Endodermal cell (in vitro differentiated cells): Measurements from ENCODE around the gene DVL1. TPM values are rescaled to one million over a fixed set of nuclear protein-coding genes. Genes with fewer than 3 reads are reported as not detected.

Source experiments
- DNase-seq: peaks from one replicate; pipeline ENCODE4 v3.0.0-alpha.2; 2017
- H3K27ac ChIP-seq: 2 replicates; pipeline ENCODE4 v1.5.1; 2013; ENCODE audit warnings: mild to moderate bottlenecking, low read depth, low read length, moderate library complexity
- H3K27me3 ChIP-seq: 2 replicates; pipeline ENCODE4 v1.6.1; 2013; ENCODE audit warnings: mild to moderate bottlenecking, low read length, moderate library complexity; ENCODE audit not compliant: insufficient read depth, control insufficient read depth, poor library complexity, severe bottlenecking
- H3K36me3 ChIP-seq: 2 replicates; pipeline ENCODE4 v1.7.0; 2013; ENCODE audit warnings: mild to moderate bottlenecking, low read length, moderate library complexity; ENCODE audit not compliant: control insufficient read depth, insufficient read depth
- H3K4me1 ChIP-seq: one replicate; pipeline ENCODE4 v1.7.0; 2013; ENCODE audit warnings: low read length; ENCODE audit not compliant: control insufficient read depth, insufficient read depth
- H3K4me3 ChIP-seq: 2 replicates; pipeline ENCODE4 v1.5.1; 2013; ENCODE audit warnings: mild to moderate bottlenecking, low read length, moderate library complexity
- H3K9ac ChIP-seq: 2 replicates; pipeline ENCODE4 v1.6.1; 2013; ENCODE audit warnings: mild to moderate bottlenecking, low read length, moderate library complexity; ENCODE audit not compliant: poor library complexity, severe bottlenecking; ENCODE audit errors: extremely low read depth
- H3K9me3 ChIP-seq: 2 replicates; pipeline ENCODE4 v1.6.1; 2013; ENCODE audit warnings: mild to moderate bottlenecking, low read length, moderate library complexity; ENCODE audit not compliant: control insufficient read depth
- H3K27ac Mint-ChIP-seq: 2 replicates; pipeline ENCODE4 v1.8.0; 2020; ENCODE audit warnings: mixed read lengths
- H3K27me3 Mint-ChIP-seq: 2 replicates; pipeline ENCODE4 v1.8.0; 2021; ENCODE audit warnings: mild to moderate bottlenecking, mixed read lengths; ENCODE audit not compliant: insufficient read depth
- H3K36me3 Mint-ChIP-seq: 2 replicates; pipeline ENCODE4 v1.8.0; 2020; ENCODE audit warnings: low read depth, mixed read lengths
- H3K4me1 Mint-ChIP-seq: 2 replicates; pipeline ENCODE4 v1.8.0; 2020; ENCODE audit warnings: mixed read lengths
- H3K4me3 Mint-ChIP-seq: 2 replicates; pipeline ENCODE4 v1.8.0; 2020; ENCODE audit warnings: mild to moderate bottlenecking, moderate library complexity, mixed read lengths
- H3K9me3 Mint-ChIP-seq: 2 replicates; pipeline ENCODE4 v1.8.0; 2020; ENCODE audit warnings: mild to moderate bottlenecking, mixed read lengths
- WGBS, 2 experiments: methylation state at CpG; one replicate each; pipeline versions ENCODE4 v1.1.5 to v1.1.7; 2013; ENCODE audit warnings: missing lambda C conversion rate in 2 of 2, mixed read lengths in 1 of 2; ENCODE audit not compliant: insufficient coverage in 1 of 2, insufficient read length in 1 of 2; 5-methylcytosine and 5-hydroxymethylcytosine counted together
- long read RNA-seq, 4 experiments: library from polyadenylated mRNA in 2 of 4; library from RNA in 1 of 4; library from capped mRNA in 1 of 4; stranded (forward) in 3 of 4; unstranded in 1 of 4; transcript quantifications; one replicate each; pipeline ENCODE4 v2.0.0, GENCODE V29; 2020 to 2021; ENCODE audit warnings: inconsistent platforms in 1 of 4
- polyA plus RNA-seq, 2 experiments: library from polyadenylated mRNA; stranded (reverse); fragments of 50-300 nt; gene quantifications; one replicate each; pipeline ENCODE4 v1.2.3, GENCODE V29; 2013
- total RNA-seq, 2 donors: library from RNA; stranded (reverse); fragmentation: NEBNext Ultra II Directional in 1 of 2; extraction: Animal tissue kit (Norgen Biotek cat#: 25700) in 1 of 2; gene quantifications; 2 replicates in 1 of 2; 3 replicates in 1 of 2; pipeline ENCODE4 v1.2.1, GENCODE V29; 2021
- TF ChIP-seq, protein P1 (sequence below): fragments of 200-600 bp; sonication (generic); conservative IDR thresholded peaks from 2 replicates; pipeline ENCODE4 v1.5.0; 2021; ENCODE audit warnings: antibody characterized with exemption, mild to moderate bottlenecking

Gene DVL1
- total RNA-seq: 10 to 100 TPM; 71.9 to 73.3 TPM
- 56.7 TPM for polyA plus RNA-seq (2013, experiment 1 of 2)
- polyA plus RNA-seq (2013, experiment 2 of 2): 48.1 TPM
- long read RNA-seq, experiment 1, partial matches to known transcripts: 3 of 11 reads
- long read RNA-seq, experiment 1, other reads (novel, unspliced or antisense): 6 of 11 reads
- long read RNA-seq, experiment 2, transcript DVL1-201 (15 exons, 3,239 nt): major isoform, 24 of 78 reads
- long read RNA-seq, experiment 2, transcript DVL1-202 (15 exons, 2,926 nt): minor isoform, 8 of 78 reads
- long read RNA-seq, experiment 2, partial matches to known transcripts: 10 of 78 reads
- long read RNA-seq, experiment 2, other reads (novel, unspliced or antisense): 36 of 78 reads
- long read RNA-seq, experiment 3, partial matches to known transcripts: 2 of 8 reads
- long read RNA-seq, experiment 3, other reads (novel, unspliced or antisense): 5 of 8 reads
- long read RNA-seq, experiment 4, partial matches to known transcripts: 0 of 1 reads
- long read RNA-seq, experiment 4, other reads (novel, unspliced or antisense): 1 of 1 reads

GRCh38 chr1:1349256-1350012 is at the start of gene DVL1:
Gene DVL1 (minus strand): TSS chr1:1349418. CDS start chr1:1349065, 353 bp downstream.
- TF ChIP-seq, protein P1, sequence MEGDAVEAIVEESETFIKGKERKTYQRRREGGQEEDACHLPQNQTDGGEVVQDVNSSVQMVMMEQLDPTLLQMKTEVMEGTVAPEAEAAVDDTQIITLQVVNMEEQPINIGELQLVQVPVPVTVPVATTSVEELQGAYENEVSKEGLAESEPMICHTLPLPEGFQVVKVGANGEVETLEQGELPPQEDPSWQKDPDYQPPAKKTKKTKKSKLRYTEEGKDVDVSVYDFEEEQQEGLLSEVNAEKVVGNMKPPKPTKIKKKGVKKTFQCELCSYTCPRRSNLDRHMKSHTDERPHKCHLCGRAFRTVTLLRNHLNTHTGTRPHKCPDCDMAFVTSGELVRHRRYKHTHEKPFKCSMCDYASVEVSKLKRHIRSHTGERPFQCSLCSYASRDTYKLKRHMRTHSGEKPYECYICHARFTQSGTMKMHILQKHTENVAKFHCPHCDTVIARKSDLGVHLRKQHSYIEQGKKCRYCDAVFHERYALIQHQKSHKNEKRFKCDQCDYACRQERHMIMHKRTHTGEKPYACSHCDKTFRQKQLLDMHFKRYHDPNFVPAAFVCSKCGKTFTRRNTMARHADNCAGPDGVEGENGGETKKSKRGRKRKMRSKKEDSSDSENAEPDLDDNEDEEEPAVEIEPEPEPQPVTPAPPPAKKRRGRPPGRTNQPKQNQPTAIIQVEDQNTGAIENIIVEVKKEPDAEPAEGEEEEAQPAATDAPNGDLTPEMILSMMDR: peak; percentile 70
- WGBS, 2 experiments: 0% methylated on average over 28 to 118 of the region's 122 CpGs
- Histone ChIP-seq H3K9me3 (no peaks in the 10 kb centered on the region), H3K36me3 (peaks cover 7% of the 10 kb centered on the region), H3K27ac (peak within 1 kb of the TSS; percentile 86), H3K4me3 (peak within 1 kb of the TSS; percentile 90), H3K27me3 (no peaks in the 10 kb centered on the region), H3K4me1 (peaks cover 8% of the 10 kb centered on the region), H3K9ac (peak within 1 kb of the TSS; percentile 63)
- no peaks in the 10 kb centered on the region for H3K9me3 Mint-ChIP-seq
- H3K36me3 Mint-ChIP-seq: no peaks in the 10 kb centered on the region
- peaks cover 6% of the 10 kb centered on the region for H3K27me3 Mint-ChIP-seq
- H3K27ac Mint-ChIP-seq: no peak within 1 kb of the TSS
- H3K4me3 Mint-ChIP-seq: peak within 1 kb of the TSS; percentile 67
- H3K4me1 Mint-ChIP-seq: peaks cover 10% of the 10 kb centered on the region
- DNase-seq: peak; percentile 87

DNA sequence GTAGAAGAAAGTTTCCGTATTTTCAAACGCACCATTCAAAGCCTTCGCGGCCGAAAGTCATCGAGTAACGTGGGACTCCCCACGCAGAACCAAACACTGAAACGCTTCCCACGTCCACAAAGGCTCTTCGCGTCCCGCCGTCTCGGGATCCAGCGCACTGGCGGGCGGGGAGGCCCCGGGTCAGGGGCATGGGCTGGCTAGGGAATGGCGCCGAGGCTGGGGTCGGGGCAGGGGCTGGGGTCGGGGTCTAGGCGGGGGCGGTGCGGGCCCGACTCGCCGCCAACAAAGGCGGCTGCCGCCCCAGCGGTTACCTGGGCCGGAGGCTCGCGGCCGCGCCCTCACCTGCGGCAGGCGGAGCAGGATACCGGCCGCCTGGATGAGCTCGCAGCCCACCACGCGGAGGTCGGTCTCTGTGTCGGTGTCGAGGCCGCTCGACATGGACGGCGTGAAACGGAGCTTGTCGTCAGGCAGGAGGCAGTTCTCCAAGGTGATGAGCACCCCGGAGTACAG is 49.5 kb upstream of the DVL1 start:
- peaks cover 20% of the 10 kb centered on the region for H3K4me1 ChIP-seq
- H3K27me3 ChIP-seq: no peaks in the 10 kb centered on the region
- peak overlapping the region; percentile 90 for H3K9ac ChIP-seq
- H3K27ac ChIP-seq: peak overlapping the region; percentile 73
- Mint-ChIP-seq H3K27ac (peak overlapping the region; percentile 93), H3K9me3 (no peaks in the 10 kb centered on the region), H3K27me3 (no peaks in the 10 kb centered on the region), H3K4me3 (peak overlapping the region; percentile 88), H3K4me1 (peaks cover 25% of the 10 kb centered on the region), H3K36me3 (peaks cover 69% of the 10 kb centered on the region)
- TF ChIP-seq, protein P1: no peak
- no peaks in the 10 kb centered on the region for H3K9me3 ChIP-seq
- H3K36me3 ChIP-seq: peaks cover 68% of the 10 kb centered on the region
- WGBS, 2 experiments: 0% methylated on average over 25 to 54 of the region's 54 CpGs
- peak overlapping the region; percentile 98 for H3K4me3 ChIP-seq
- no peak for DNase-seq

- peaks cover 25% of the 10 kb centered on the region for H3K4me1 Mint-ChIP-seq
- H3K9ac ChIP-seq: peak overlapping the region; percentile 90
- DNase-seq: no peak
- peak overlapping the region; percentile 88 for H3K4me3 Mint-ChIP-seq
- H3K9me3 ChIP-seq: no peaks in the 10 kb centered on the region
- no peaks in the 10 kb centered on the region for H3K27me3 ChIP-seq
- peaks cover 20% of the 10 kb centered on the region for H3K4me1 ChIP-seq
- TF ChIP-seq, protein P1: no peak
- H3K27me3 Mint-ChIP-seq: no peaks in the 10 kb centered on the region
- 74 to 81% methylated on average over 18 to 19 of the region's 19 CpGs for WGBS, 2 experiments
- no peak overlapping the region for H3K27ac ChIP-seq
- peaks cover 70% of the 10 kb centered on the region for H3K36me3 ChIP-seq
- H3K4me3 ChIP-seq: peak overlapping the region; percentile 98
- H3K27ac Mint-ChIP-seq: peak overlapping the region; percentile 93
- peaks cover 69% of the 10 kb centered on the region for H3K36me3 Mint-ChIP-seq
- H3K9me3 Mint-ChIP-seq: no peaks in the 10 kb centered on the region
These were observed 48.8 kb upstream of the DVL1 start for GRCh38 chr1:1397839-1398523.
